Heart left ventricle (tissue), 16 donors: Measurements from ENCODE around the gene MRPL20. TPM values are rescaled to one million over a fixed set of nuclear protein-coding genes. Genes with fewer than 3 reads are reported as not detected.

Experiments
- ATAC-seq, 4 donors: fragments of 200-7000 bp; cut with Tn5 transposase; one replicate each; pipeline ENCODE4 v1.9.1; 2020 to 2022; ENCODE audit warnings: moderate library complexity in 4 of 4, mild to moderate bottlenecking in 3 of 4, moderate number of reproducible peaks in 1 of 4
- DNase-seq, 5 donors: peaks; one replicate each; pipeline ENCODE4 v3.0.0-alpha.2; 2020
- H3K27ac ChIP-seq, 12 donors: fragments of 200-600 bp; sonication (generic) in 4 of 12; one replicate each; pipeline versions ENCODE4 v1.5.0 to v1.8.0; 2016 to 2022; ENCODE audit warnings: mild to moderate bottlenecking in 2 of 12
- H3K27me3 ChIP-seq, 9 donors: fragments of 200-600 bp; sonication (generic) in 2 of 9; one replicate each; pipeline versions ENCODE4 v1.5.1 to v1.8.0; 2016 to 2022; ENCODE audit warnings: mild to moderate bottlenecking in 3 of 9
- H3K36me3 ChIP-seq, 9 donors: fragments of 200-600 bp; sonication (generic) in 2 of 9; one replicate each; pipeline versions ENCODE4 v1.5.0 to v1.8.0; 2018 to 2022; ENCODE audit warnings: mild to moderate bottlenecking in 2 of 9
- H3K4me1 ChIP-seq, 12 donors: fragments of 200-600 bp; sonication (generic) in 4 of 12; one replicate each; pipeline versions ENCODE4 v1.5.0 to v1.8.0; 2016 to 2022; ENCODE audit warnings: mild to moderate bottlenecking in 3 of 12
- H3K4me3 ChIP-seq, 12 donors: fragments of 200-600 bp; sonication (generic) in 4 of 12; one replicate each; pipeline versions ENCODE4 v1.5.0 to v1.8.0; 2017 to 2022; ENCODE audit warnings: mild to moderate bottlenecking in 9 of 12, moderate library complexity in 4 of 12
- H3K9me3 ChIP-seq, 12 donors: fragments of 200-600 bp; sonication (generic) in 4 of 12; one replicate each; pipeline versions ENCODE4 v1.5.0 to v1.8.0; 2016 to 2022; ENCODE audit warnings: mild to moderate bottlenecking in 1 of 12
- CTCF ChIP-seq, 12 donors: fragments of 200-600 bp; sonication (generic) in 4 of 12; IDR thresholded peaks; one replicate each; pipeline versions ENCODE4 v1.5.0 to v1.8.0; 2018 to 2022; ENCODE audit warnings: antibody characterized with exemption in 12 of 12, mild to moderate bottlenecking in 5 of 12
- POLR2A ChIP-seq, 2 donors: fragments of 450-650 bp; IDR thresholded peaks; one replicate each; pipeline ENCODE4 v1.6.1; 2017; ENCODE audit warnings: antibody characterized with exemption in 2 of 2, mild to moderate bottlenecking in 2 of 2, moderate library complexity in 2 of 2
- WGBS, 4 donors: extraction: QIAGEN DNeasy Blood & Tissue Kit in 2 of 4; methylation state at CpG; one replicate each; pipeline versions ENCODE4 v1.1.5 to v1.1.7; 2013 to 2018; 5-methylcytosine and 5-hydroxymethylcytosine counted together
- intact Hi-C, 10 donors: fragments of 100-400 bp; cut with DNase I; formaldehyde crosslinking; loops; one replicate each; pipeline versions ENCODE4 v1.11.1 to v1.14.2; 2022
- polyA plus RNA-seq, 2 donors: library from polyadenylated mRNA; stranded (reverse); fragments of 200-250 nt; gene quantifications; one replicate each; pipeline ENCODE4 v1.2.3, GENCODE V29; 2013
- total RNA-seq, 9 donors: library from RNA; depleted of rRNA in 2 of 9; stranded (reverse); fragments of >200 nt in 2 of 9; fragmentation: NEBNext Ultra II Directional in 3 of 9; extraction: Animal tissue kit (Norgen Biotek cat#: 25700) in 3 of 9; gene quantifications; one replicate each; pipeline versions ENCODE4 v1.1.0 to v1.2.4, GENCODE V29; 2016 to 2023
- donor health status: ischemic (EF 13 %, LVEDD 7.1; RV severe dilation, severe dysfunction).
- donor health status: healthy with polysubstance abuse.
- donor health status: DM: no; HTN: yes; CAD: no.
- donor health status: DM: no; HTN: no; CAD: no.
- donor health status: ischemic (EF 25% LVEDD 6.9; RV normal size, moderate dysfunction).
- donor health status: ischemic (EF 25% LVEDD 5.7; RV mildly dilated, moderate dysfunction).
- donor health status: healthy.
- donor health status: DM: yes; HTN: yes; CAD: no.
- donor health status: ischemic (EF 35%, LVEDD 5.7; RV mildly dilated, moderate dysfunction).
- donor health status: nonischemic (EF 11% LVEDD 7.7; RV severe dilation, severe dysfunction).
- donor health status: DM: yes; HTN: yes; CAD: no.
- donor health status: PGD.
- donor health status: ischemic (EF 29% LVEDD 5.4; RV normal size, mild dysfunction).
- donor health status: nonischemic (EF 23%, LVEDD 6.1; RV moderate dilation, normal function).

Gene MRPL20
- total and polyA plus RNA-seq, 11 donors, result 112 to 238 (median 141) TPM

- Histone ChIP-seq H3K4me3 (no peak overlapping the region), H3K27me3 (no peaks in the 10 kb centered on the region), H3K27ac (peak overlapping the region in 1 of 12 donors; percentile 36), H3K9me3 (no peaks in the 10 kb centered on the region), H3K36me3 (no peaks in the 10 kb centered on the region), H3K4me1 (peaks cover 0 to 19% (median 10%) of the 10 kb centered on the region in 12 donors)
- ATAC-seq (peak in 1 of 4 donors; percentile 3), DNase-seq (no peak)
- intact Hi-C loops, result loop anchor here in 4 of 10 donors (5.0 kb wide), 2 partner anchors 35 to 60 kb away; partner anchors contain the start of gene MRPL20 (in 3 of the 4)
- TF ChIP-seq CTCF (IDR thresholded peaks at IDR 0.05) (no peak), POLR2A (IDR thresholded peaks at IDR 0.05) (no peak)
- WGBS, 4 donors, result 84 to 89% (median 87%) methylated on average over 13 to 32 of the region's 32 CpGs
Observed at GRCh38 chr1:1442069-1442770, 35.1 kb upstream of the MRPL20 start.

- ATAC-seq (peak; percentile 47 to 86 (median 76)), DNase-seq (peak in 2 of 5 donors; percentile 57 to 69)
- TF ChIP-seq CTCF (IDR thresholded peaks at IDR 0.05) (peak; percentile 84 to 95 (median 90)), POLR2A (IDR thresholded peaks at IDR 0.05) (no peak)
- WGBS, 4 donors, result 39 to 61% (median 45%) methylated on average over 11 to 29 of the region's 29 CpGs
- intact Hi-C loops, result loop anchor here in 5 of 10 donors (2.0 to 5.0 kb wide), 3 partner anchors 34 to 61 kb away; partner anchors contain the start of gene MRPL20 (in 4 of the 5)
- H3K4me3 ChIP-seq, result no peak overlapping the region
- H3K4me1 ChIP-seq, result peaks cover 0 to 26% (median 17%) of the 10 kb centered on the region in 12 donors
- peaks cover 0 to 5% (median 0%) of the 10 kb centered on the region in 9 donors for H3K27me3 ChIP-seq
- no peaks in the 10 kb centered on the region for H3K36me3 ChIP-seq
- peak overlapping the region in 1 of 12 donors; percentile 36 for H3K27ac ChIP-seq
- H3K9me3 ChIP-seq, result no peaks in the 10 kb centered on the region
Observed at GRCh38 chr1:1441002-1441888, 34.2 kb upstream of the MRPL20 start.

GRCh38 chr1:1440262-1441001 lies 33.3 kb upstream of the MRPL20 start:
- peak overlapping the region in 1 of 12 donors; percentile 36 for H3K27ac ChIP-seq
- H3K27me3 ChIP-seq, result peaks cover 0 to 14% (median 0%) of the 10 kb centered on the region in 9 donors
- WGBS, 4 donors, result 72 to 77% (median 75%) methylated on average over 24 to 26 of the region's 26 CpGs
- TF ChIP-seq CTCF (IDR thresholded peaks at IDR 0.05) (no peak), POLR2A (IDR thresholded peaks at IDR 0.05) (no peak)
- no peaks in the 10 kb centered on the region for H3K9me3 ChIP-seq
- H3K36me3 ChIP-seq, result no peaks in the 10 kb centered on the region
- no peak for DNase-seq
- no peak overlapping the region for H3K4me3 ChIP-seq
- peaks cover 4 to 32% (median 20%) of the 10 kb centered on the region in 12 donors for H3K4me1 ChIP-seq
- no peak for ATAC-seq
- intact Hi-C loops, result loop anchor here in 5 of 10 donors (2.0 to 5.0 kb wide), 3 partner anchors 33 to 62 kb away; partner anchors contain the start of gene MRPL20 (in 4 of the 5)
